HG03378 (cell line): Measurements from ENCODE around the gene VWCE.
"Not testable (repeated sequence)": the region's sequence is repeated elsewhere in the genome, so short reads cannot be mapped to it uniquely, and the experiment has no call there.

Experiments used
- ATAC-seq: cut with Tn5 transposase; IDR thresholded peaks from one replicate; pipeline ENCODE4 v1.9.1; 2021; ENCODE audit warnings: mild to moderate bottlenecking, moderate library complexity; ENCODE audit not compliant: unreplicated experiment

Gene VWCE

GRCh38 chr11:61218306-61218705, 76.8 kb downstream of the VWCE start:
- not testable (repeated sequence) for ATAC-seq

DNA sequence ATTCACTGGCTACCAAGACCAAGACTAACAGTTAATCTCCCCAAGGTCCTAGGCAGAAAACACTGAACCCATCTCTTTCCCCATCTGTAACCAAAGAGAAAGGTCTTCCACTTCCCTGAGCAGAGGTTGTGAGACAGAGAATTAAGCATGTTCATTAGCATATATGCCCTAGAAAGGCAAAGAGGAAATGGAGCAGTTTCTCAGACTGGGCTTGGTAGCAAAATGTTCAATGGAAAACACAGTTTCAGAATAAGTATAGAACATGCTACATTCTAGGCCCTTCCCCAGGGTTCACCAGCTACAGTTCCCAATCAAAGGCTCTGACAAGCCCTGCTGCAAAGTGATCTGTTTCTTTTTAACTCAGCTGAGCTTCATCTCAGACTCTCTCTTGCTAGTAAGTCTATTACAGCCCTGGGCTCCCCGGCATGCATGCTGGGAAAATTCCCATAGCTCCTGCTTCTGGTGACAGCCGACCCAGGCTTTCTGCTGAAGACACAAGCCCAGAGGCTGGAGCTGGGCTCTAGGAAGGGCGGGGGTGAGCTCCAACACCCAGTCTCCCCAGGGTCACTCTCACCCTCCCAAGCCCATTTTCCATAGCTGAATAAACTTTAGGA, 81.3 kb downstream of the VWCE start:
- not testable (repeated sequence) for ATAC-seq

GRCh38 chr11:61212202-61212601, 82.9 kb downstream of the VWCE start:
- not testable (repeated sequence) for ATAC-seq

GRCh38 chr11:61211327-61211952, 83.7 kb downstream of the VWCE start:
- ATAC-seq: not testable (repeated sequence)

DNA sequence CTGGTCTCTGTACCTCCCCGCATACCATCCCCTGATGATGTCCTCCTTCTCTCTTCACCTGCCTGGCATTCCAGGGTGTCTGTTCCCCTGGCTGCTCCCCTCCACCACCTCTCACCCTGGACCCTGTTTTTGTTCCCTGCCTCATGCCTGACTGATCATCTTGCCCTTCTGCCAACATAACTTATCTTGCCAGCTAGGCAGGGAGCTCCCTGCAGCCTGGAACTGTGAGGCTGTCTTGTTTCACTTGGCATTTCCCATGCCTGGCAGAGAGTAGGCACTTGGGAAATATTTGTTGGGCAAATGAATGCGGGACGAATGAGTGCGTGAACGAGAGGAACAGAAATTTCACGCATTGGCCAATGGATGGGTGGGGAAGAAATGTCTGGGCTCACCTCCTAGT, 84.5 kb downstream of the VWCE start:
- ATAC-seq: not testable (repeated sequence)
